ENCODE results near the gene POLE.

Gene POLE

DNA sequence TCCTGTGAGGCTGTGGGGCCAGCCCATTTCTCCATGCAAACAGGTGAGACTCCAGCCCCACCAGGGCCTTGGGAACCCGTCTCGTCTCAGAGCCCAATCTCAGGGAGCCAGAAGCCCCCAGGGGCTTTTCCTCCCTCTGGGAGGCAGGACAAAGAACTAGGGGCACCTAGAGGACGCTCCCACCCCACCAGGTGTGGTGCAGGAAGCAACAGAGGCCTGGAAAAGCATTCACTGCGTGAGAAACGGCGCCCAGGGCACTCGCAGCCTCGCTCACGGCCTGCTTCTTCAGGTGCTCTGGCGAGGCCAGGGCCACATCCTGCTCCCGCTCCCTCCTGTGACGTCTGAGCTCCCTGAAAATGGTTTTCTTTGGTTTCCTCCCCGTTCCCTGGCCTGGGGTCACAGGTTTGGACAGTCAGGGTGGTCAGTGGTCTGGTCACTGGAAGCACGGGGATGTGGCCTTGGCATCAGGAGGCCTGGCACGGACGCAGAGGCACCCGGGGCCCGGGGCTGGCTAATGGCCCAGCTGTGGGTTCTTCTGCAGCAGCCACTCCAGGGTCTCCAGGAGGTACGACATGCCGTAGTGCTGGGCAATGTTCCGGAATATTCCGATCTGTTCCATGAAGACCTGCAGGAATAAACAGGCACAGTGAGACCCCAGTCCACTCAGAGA, 62.8 kb downstream of the POLE start:
- no peak for DNase-seq

DNA sequence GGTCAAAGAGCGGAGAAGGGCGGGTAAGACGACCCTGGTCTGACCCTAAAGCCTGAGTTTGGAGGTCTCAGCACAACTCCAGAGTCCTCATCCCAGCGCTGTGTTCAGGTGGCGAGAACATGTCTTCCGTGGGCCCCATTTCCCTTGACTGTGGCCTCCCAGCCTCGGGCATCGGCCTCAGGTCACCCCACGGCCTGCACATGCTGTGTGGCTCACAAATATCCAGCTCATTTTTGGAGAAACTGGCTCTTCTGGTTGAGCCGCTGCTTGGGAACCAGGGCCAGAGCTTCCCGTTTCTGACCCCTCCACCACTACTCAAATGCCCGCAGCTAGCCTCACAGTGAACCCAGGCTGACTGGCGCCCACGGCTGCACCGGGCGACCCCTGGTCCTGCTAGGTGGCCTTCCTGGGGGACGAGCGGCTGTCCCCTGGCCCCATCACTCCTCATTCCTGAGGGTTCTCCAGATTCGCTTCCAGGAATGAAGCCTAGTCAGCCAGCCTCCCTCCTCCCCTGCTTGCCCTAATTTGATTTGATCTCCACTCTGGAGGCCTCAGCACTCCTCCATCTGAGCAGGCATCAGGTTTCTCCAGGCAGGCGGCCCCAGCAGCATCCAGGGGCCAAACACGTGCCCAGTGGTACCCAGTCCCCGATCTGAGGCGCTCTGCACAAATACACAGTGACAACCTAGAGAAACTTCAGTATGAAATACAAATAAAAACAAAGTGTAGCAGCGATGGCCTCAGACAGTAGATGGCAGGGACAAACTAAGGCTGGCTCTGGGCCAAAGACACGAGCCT, 63.9 kb downstream of the POLE start:
- DNase-seq = no peak

DNA sequence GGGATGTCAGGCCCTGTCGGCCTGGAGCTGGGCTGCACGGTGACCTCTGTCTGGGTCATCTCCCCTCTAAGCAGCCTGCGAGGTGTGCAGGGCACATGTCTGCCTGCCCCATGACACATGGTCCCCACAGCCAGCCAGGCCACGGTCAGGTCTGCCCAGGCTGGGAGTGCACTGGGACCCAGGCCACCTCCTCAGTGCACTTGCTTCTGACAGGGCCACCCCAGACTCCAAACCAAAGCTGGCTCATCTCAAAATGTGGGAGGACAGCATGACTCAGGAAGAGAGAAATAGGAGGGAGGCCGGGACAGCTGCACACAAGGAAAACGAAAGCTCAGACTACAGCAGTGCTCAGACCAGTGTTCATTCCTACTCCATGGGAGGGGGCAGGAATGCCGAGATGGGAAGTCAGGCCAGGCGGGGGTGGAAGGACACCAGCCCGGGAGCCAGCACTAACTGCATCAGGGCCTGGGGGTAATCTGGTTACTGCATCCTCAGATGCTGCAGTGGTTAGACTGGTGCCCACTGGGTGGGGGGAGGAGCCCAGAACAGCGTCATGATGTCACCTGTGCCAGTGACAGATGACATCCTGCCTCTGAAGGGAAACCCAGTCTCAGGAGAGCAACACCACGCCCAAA, 64.6 kb downstream of the POLE start:
- DNase-seq = no peak

DNA sequence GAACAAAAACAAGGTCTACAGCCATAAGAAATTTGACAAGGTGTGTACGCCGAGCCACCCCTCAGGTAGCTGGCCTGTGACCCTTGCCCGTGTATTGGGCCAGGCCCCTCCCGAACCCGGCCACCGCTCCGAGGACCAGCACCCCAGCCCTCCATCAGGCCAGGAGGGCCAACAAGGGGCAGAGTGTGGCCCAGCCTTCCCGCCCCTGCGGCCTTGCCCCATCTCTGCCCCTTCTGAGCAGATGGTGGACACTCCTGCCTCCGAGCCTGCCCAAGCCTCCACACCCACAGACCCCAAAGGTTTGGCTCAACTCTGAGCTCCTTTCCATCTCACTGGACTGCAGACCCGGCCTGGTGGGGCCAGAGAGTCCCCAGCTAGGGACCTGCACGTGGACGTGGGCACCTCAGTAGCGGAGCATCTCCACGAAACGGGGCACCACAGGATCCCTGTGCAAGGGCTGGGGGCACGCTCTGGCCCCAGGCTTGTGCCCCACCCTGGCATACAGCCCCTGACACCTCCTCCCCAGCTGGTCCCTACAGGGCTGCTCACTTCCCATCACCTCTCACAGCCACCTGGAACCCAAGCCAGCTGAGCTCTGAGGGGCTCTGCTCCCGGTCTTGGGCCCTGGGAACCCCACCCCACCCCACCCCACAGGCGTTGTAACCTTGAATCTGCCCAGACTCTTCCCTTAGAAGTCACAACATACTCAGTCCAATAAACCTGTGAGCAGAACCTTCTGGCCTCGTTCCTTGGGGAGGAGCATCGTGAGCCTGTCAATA, 65.3 kb downstream of the POLE start:
- DNase-seq = no peak

GRCh38 chr12:132620899-132621656, 66.1 kb downstream of the POLE start:
- DNase-seq = no peak

DNA sequence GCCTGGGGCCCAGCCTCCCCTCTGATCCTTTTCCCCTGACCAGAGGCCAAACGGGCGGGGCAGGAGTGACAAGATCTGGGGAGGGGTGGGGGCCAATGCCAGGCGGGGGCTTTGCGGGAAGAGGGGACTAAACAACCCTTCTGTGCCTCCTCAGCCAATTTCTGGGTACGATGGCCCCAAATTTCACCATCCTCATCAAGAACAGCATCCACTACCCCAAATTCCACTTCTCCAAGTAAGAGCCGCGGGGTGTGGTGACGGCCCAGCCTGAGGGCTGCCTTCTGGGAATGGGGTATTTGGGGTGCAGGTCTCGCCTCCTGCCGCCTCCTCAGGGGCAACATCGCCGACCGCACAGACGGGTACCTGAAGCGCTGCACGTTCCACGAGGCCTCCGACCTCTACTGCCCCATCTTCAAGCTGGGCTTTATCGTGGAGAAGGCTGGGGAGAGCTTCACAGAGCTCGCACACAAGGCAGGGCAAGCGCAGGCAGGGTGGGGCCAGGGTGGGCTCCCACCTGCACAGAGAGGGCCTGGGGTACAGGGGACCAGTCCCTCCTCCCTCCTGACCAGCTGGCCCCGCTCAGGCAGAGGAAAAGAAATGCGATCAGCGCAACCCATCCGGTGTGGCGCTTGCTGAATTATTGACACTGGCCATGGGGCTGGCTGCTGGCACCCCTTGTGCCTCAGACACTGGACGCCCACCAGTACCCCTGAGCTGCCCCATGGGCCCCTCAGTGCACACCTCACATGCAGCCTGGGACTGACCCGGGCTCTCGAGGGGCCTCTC, 66.8 kb downstream of the POLE start:
- no peak for DNase-seq

DNA sequence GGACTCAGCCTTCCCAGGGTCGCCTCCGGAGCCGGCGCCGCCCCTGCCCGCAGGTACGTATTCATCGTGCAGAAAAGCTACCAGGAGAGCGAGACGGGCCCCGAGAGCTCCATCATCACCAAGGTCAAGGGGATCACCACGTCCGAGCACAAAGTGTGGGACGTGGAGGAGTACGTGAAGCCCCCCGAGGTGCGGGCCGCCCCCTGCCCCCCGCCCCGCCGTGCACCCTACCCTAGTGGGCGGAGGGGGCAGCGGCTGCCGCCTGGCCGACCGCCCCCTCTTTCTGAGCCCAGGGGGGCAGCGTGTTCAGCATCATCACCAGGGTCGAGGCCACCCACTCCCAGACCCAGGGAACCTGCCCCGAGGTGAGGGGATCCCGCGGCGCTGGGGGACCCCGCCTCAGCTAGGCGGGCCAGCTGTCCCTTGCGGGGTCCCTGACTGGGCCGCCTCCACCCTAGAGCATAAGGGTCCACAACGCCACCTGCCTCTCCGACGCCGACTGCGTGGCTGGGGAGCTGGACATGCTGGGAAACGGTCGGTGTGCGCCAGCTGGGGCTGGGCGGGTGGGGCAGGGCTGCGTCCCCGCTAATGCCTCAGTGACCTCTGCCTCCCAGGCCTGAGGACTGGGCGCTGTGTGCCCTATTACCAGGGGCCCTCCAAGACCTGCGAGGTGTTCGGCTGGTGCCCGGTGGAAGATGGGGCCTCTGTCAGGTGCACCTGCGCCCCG, 67.6 kb downstream of the POLE start:
- DNase-seq = no peak

GRCh38 chr12:132619071-132619385, 68.1 kb downstream of the POLE start:
- no peak for DNase-seq

GRCh38 chr12:132618683-132619043, 68.5 kb downstream of the POLE start, which contains the start of gene P2RX2:
P2RX2 (plus strand) TSS chr12:132618776; CDS start chr12:132618817, 41 bp downstream.
- DNase-seq = no peak

DNA sequence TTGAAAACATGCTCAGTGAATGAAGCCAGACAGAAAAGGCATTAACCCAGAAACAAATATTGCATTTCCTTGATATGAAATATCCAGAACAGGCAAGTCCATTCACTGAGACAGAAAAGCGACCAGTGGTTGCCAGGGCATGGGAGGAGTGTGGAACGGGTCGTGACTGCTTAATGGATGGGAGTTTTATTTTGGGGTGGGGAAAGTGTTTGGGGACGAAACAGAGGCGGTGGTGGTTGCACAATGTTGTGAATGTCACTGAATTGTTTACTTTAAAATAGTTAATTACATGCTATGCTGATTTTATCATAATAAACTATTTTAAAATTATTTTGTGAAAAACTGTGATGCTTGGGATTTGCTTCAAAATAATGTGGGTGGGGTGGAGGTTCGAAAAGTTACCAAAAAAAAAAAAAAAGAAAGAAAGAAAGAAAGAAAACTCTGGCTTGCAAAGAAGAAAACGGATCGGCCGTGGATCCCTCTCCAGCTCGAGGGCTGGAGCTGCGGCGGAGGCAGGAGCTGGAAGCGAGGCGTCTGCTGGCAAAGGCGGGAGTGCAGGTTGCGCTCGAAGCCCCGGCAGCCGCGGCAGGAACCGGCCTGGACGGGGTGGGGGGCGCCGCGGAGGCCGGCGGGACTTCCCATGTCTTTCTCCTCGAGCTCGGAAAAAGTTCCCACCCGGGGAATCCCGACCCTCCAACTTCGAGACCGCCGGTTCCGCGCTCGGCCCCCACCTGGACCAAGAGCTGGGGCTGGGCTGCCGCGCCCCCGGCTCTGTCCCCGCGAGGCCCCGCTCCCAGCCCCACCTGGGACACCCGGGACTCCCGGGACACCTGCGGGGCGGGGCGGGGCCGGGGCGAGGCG, 69.1 kb downstream of the POLE start:
- no peak for DNase-seq

DNA sequence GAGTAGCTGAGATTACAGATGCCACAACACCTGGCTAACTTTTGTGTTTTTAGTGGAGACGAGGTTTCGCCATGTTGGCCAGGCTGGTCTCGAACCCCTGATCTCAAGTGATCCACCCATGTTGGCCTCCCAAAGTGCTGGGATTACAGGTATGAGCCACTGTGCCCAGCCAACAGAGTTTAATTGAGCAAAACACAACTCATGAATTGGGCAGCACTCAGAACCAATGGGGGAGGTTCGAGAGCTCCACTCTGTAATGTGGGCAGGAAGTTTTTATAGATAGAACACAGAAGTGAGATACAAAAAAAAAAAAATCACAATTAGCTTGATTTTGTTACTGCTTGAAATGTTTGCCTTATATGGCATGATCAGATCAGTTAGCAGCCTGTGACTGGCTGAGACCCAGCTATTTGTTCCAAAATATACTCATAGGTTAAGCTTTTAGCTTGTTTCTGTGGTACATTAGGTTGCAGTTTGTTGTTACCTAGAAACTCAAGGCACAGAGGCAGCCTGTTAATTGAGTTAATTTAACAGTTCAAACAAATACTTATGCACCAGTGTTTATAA, 69.9 kb downstream of the POLE start:
- DNase-seq = no peak

- no peak for DNase-seq
Observed at GRCh38 chr12:132615579-132616038, 71.5 kb downstream of the POLE start.

DNA sequence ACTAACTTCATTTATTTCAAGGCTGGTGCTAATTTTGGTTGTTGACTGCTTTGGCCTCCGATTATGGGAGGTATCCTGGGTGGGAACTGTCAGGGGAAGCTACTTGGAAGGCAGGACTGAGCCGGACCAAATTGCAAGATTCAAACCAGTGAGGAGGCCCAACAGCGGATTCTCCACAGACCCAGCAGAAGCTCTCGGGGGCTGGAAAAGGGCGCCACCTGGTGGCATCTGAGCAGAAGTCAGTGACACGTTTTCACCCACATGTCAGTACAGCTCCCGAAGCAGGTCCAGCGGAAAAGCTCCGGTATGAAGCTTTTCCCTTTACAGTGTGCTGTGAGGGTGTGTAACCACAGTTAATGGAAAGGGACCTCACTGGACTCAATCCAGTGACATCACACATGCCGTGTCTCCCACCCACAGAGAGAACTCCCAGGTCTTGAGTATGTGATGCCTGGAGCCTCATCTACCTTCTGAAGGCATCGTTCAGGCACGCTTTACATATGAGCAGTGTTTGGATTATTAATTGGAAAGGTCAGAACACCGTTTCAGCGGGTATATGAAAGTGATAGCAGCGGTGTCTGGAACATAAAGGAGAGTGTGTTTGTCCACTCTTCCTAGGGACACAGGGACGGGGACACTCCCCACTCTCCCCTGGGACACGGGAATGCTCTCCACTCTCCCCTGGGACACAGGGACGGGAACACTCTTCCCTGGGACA, 72.1 kb downstream of the POLE start:
- DNase-seq = peak; percentile 76

DNA sequence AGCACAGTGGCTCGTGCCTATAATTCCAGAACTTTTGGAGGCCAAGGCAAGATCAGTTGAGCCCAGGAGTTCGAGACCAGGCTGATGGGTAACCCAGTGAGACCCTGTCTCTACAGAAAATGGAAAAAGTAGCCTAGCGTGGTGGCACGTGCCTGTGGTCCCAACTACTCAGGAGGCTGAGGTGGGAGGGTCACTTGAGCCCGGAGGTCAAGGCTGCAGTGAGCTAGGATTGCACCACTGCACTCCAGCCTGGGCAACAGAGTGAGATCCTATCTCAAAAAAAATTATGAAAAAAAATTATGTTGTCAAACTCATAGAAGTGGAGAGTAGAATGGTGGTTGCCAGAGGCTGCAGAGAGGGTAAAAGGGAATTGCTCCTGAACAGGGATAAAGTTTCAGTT, 73.1 kb downstream of the POLE start:
- DNase-seq = no peak

GRCh38 chr12:132611620-132612019, 75.5 kb downstream of the POLE start:
- DNase-seq = no peak

DNA sequence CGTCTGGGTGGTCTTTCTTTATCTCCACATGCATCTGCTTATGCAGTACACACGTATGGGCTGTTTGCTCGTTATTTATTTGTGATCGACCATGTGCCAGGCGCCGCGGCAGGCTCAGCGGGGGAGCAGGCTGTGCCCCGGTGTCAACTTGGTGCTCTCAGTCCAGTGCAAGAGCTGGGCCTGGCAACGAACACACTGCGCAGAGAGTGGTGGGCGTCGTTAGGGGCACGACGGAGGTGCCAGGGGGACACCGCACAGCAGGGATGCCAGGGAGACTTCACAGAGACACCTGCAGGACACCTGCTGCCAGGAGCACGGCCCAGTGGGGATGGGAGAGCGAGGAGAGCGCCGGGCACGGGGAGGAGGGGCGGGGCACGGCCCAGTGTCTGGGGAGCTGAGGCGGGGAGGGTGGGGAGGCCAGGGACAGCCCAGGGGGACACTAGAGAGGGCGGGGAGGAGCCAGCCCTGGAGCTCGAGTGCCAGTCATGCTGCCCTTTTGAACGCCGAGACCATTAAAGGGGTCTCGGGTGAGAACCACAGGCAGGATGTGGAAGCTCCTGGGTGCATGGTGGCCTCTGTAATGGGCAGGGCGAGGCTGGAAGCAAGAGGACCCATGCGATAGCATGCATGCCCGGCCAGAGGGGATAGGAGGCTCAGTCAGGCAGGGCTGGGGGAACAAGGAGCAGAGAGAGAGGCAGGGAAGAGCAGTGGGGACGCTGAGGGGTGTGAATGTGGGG, 76.1 kb downstream of the POLE start:
- DNase-seq = no peak

DNA sequence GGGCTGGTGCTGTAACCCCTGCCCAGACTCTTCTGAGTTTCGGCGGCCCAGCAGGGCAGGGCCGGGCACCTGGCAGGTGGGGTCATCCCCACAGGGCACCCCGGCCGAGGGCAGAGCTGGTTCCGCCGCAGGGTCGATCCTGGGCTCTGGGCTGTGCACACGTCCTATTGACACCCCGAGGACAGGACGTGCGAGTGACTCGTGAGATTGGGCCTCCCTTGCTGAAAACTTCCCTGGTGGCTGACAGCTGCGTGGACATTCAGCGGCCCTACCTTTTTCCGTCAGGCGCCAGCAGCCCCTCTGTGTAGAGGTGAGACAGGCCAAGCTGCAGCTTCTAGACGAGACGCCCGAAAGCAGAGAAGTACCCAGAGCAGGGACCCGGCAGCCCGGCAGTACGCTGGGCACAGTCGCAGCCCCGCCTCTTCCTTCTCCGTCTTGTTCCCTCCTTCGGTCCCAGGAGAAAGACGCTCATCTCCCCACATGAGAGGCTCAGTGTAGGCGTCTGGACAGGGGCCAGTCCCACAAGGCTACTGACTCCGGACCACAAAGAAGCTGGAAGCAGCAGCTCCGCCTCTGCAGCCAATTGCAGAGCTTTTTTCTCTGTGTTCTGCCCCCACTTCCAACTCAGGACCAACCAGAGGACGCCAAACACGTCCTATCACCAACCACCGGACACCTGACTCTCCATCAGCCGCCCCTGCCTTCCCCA, 76.9 kb downstream of the POLE start, which contains the start of gene LRCOL1:
TSS of gene LRCOL1 (minus strand) at position 532 of the 709 bp plus-strand sequence. CDS start 4,331 bp downstream, outside the sequence.
- DNase-seq = peak; percentile 18
